ENCODE measurements around the gene TGM2.

Gene TGM2

GRCh38 chr20:38162878-38163875 is 1.9 kb downstream of the TGM2 start:
- TF ChIP-seq RARB (CRISPR knock-in tag; IDR thresholded peaks at IDR 0.05) (no peak), SNAI2 (CRISPR knock-in tag; IDR thresholded peaks at IDR 0.05) (no peak), CREB5 (CRISPR knock-in tag; IDR thresholded peaks at IDR 0.05; ENCODE audit: low read depth) (no peak), ESRRG (CRISPR knock-in tag; IDR thresholded peaks at IDR 0.05) (no peak), TSHZ2 (CRISPR knock-in tag; IDR thresholded peaks at IDR 0.05) (no peak), ARNTL (CRISPR knock-in tag; IDR thresholded peaks at IDR 0.05; ENCODE audit: borderline replicate concordance, low read depth) (no peak), ZNF70 (CRISPR knock-in tag; IDR thresholded peaks at IDR 0.05) (no peak), PPARA (CRISPR knock-in tag; IDR thresholded peaks at IDR 0.05; ENCODE audit: borderline replicate concordance) (no peak), CSDC2 (CRISPR knock-in tag; IDR thresholded peaks at IDR 0.05) (no peak), GLIS3 (CRISPR knock-in tag; IDR thresholded peaks at IDR 0.05) (no peak), TOX (CRISPR knock-in tag; IDR thresholded peaks at IDR 0.05; ENCODE audit: borderline replicate concordance) (no peak), ZNF8 (CRISPR knock-in tag; IDR thresholded peaks at IDR 0.05) (no peak), ZFP30 (CRISPR knock-in tag; IDR thresholded peaks at IDR 0.05) (no peak), POU6F1 (CRISPR knock-in tag; IDR thresholded peaks at IDR 0.05; ENCODE audit: borderline replicate concordance, low read depth) (no peak), PATZ1 (CRISPR knock-in tag; IDR thresholded peaks at IDR 0.05; ENCODE audit: borderline replicate concordance) (no peak), OSR1 (CRISPR knock-in tag; IDR thresholded peaks at IDR 0.05) (no peak), ZFP3 (CRISPR knock-in tag; IDR thresholded peaks at IDR 0.05) (no peak), TCF4 (CRISPR knock-in tag; IDR thresholded peaks at IDR 0.05; ENCODE audit: borderline replicate concordance) (no peak)
- ATAC-seq, result no peak

GRCh38 chr20:38162149-38162548 is 2.9 kb downstream of the TGM2 start:
- TF ChIP-seq ZFP30 (CRISPR knock-in tag; IDR thresholded peaks at IDR 0.05), result no peak
- TF ChIP-seq PATZ1 (CRISPR knock-in tag; IDR thresholded peaks at IDR 0.05; ENCODE audit: borderline replicate concordance), result no peak
- no peak for TF ChIP-seq ZFP3 (CRISPR knock-in tag; IDR thresholded peaks at IDR 0.05)
- TF ChIP-seq RARB (CRISPR knock-in tag; IDR thresholded peaks at IDR 0.05), result no peak
- TF ChIP-seq TOX (CRISPR knock-in tag; IDR thresholded peaks at IDR 0.05; ENCODE audit: borderline replicate concordance), result no peak
- no peak for TF ChIP-seq CSDC2 (CRISPR knock-in tag; IDR thresholded peaks at IDR 0.05)
- TF ChIP-seq TCF4 (CRISPR knock-in tag; IDR thresholded peaks at IDR 0.05; ENCODE audit: borderline replicate concordance), result no peak
- no peak for ATAC-seq

- ATAC-seq, result no peak
- TF ChIP-seq ZNF70 (CRISPR knock-in tag; IDR thresholded peaks at IDR 0.05) (no peak), BACH2 (CRISPR knock-in tag; IDR thresholded peaks at IDR 0.05; ENCODE audit: borderline replicate concordance) (no peak), PATZ1 (CRISPR knock-in tag; IDR thresholded peaks at IDR 0.05; ENCODE audit: borderline replicate concordance) (no peak), RARB (CRISPR knock-in tag; IDR thresholded peaks at IDR 0.05) (peak; percentile 53; the same call in 1 of the 2 replicates)
Observed at GRCh38 chr20:38161412-38161774, 3.7 kb downstream of the TGM2 start.
